Transverse colon (tissue), 4 donors: ENCODE data around the gene MCC. TPM values are rescaled to one million over a fixed set of nuclear protein-coding genes. Genes with fewer than 3 reads are reported as not detected.

Experiments
- DNase-seq: peaks from one replicate; pipeline ENCODE4 v3.0.0-alpha.2; 2019
- H3K27ac ChIP-seq, 4 donors: fragments of 200-600 bp; sonication (generic); 2 replicates each; pipeline ENCODE4 v1.5.1; 2016 to 2018; ENCODE audit warnings: inconsistent platforms in 4 of 4
- H3K27me3 ChIP-seq: fragments of 200-600 bp; sonication (generic); 2 replicates; pipeline ENCODE4 v1.5.1; 2017; ENCODE audit warnings: inconsistent platforms
- H3K36me3 ChIP-seq, 4 donors: fragments of 200-600 bp; sonication (generic); 2 replicates each; pipeline ENCODE4 v1.5.1; 2017 to 2019; ENCODE audit warnings: inconsistent platforms in 4 of 4
- H3K4me1 ChIP-seq, 4 donors: fragments of 200-600 bp; sonication (generic); 2 replicates each; pipeline ENCODE4 v1.5.1; 2017 to 2020; ENCODE audit warnings: inconsistent platforms in 4 of 4
- H3K4me3 ChIP-seq, 4 donors: fragments of 200-600 bp; sonication (generic); 1 replicate in 1 of 4; 2 replicates in 3 of 4; pipeline versions ENCODE4 v1.5.1 to v1.6.1; 2017 to 2019; ENCODE audit warnings: inconsistent platforms in 4 of 4
- H3K9me3 ChIP-seq, 2 donors: fragments of 200-600 bp; sonication (generic); 2 replicates each; pipeline ENCODE4 v1.5.1; 2017 to 2019; ENCODE audit warnings: inconsistent platforms in 2 of 2
- EP300 ChIP-seq: sonication (generic); formaldehyde crosslinking; IDR thresholded peaks from one replicate; pipeline ENCODE4 v1.6.1; 2017; ENCODE audit warnings: antibody characterized with exemption, low read depth
- POLR2A ChIP-seq: fragments of 450-650 bp; IDR thresholded peaks from one replicate; pipeline ENCODE4 v1.6.1; 2016; ENCODE audit warnings: antibody characterized with exemption, mild to moderate bottlenecking, moderate library complexity
- POLR2AphosphoS5 ChIP-seq, 3 donors: sonication (generic); formaldehyde crosslinking; IDR thresholded peaks; one replicate each; pipeline ENCODE4 v1.6.1; 2016; ENCODE audit warnings: antibody characterized with exemption in 3 of 3
- WGBS, 2 donors: methylation state at CpG; one replicate each; pipeline ENCODE4 v1.1.5; 2018; ENCODE audit warnings: low coverage in 1 of 2; 5-methylcytosine and 5-hydroxymethylcytosine counted together
- in situ Hi-C, 4 donors: fragments of 200-750 bp; cut with MboI; loops; one replicate each; pipeline versions ENCODE4 v1.15.0 to v1.15.1; 2017; ENCODE audit warnings: low sequenced_read_pairs in 3 of 4, low pct_ligation_motif_present in 1 of 4, low pct_unique_long_range_greater_than_20kb in 1 of 4
- intact Hi-C: fragments of 100-400 bp; cut with DNase I; formaldehyde crosslinking; loops from one replicate; pipeline ENCODE4 v1.15.1; 2023; ENCODE audit warnings: low total_unique reads
- total RNA-seq, 4 donors: library from RNA; depleted of rRNA; stranded (reverse); fragments of >200 nt; gene quantifications; one replicate each; pipeline ENCODE4 v1.1.0, GENCODE V29; 2016
- TF ChIP-seq, protein P1 (sequence below), 5 experiments: fragments of 200-600 bp in 3 of 5; fragments of 450-650 bp in 2 of 5; sonication (generic) in 3 of 5; IDR thresholded peaks; 1 replicate in 2 of 5; 2 replicates in 3 of 5; pipeline ENCODE4 v1.5.1; 2016 to 2017; ENCODE audit warnings: antibody characterized with exemption in 5 of 5, inconsistent platforms in 3 of 5, mild to moderate bottlenecking in 2 of 5, moderate library complexity in 1 of 5

MCC gene
- total RNA-seq, 4 donors from 2014 or later, result 2.6 to 28.4 (median 16.4) TPM

DNA sequence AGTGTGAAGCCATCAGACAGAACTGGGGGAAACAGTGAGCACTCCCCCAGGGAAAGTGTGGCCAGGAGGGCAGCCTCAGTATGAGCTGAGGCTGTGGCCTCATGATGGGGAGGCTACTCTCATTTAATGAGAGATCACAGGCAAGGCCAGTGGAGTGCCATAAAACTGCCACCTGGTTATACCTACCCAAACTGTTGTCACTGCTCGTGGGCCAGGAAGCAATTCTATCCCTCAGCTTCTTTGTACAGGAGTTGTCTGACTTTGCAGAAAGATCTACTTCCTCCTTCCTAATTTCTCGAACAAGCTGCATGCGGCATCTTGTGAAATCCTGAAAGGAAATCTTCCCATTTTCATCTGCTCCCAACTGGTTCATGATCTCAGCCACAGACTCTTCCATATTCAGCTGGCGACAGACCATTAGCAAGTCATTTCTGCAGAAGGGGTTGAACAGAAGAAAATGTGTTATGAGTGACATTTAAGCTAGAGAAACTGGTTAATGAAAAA, 103.4 kb downstream of the MCC start:
- Histone ChIP-seq H3K4me3 (no peak overlapping the region), H3K36me3 (no peaks in the 10 kb centered on the region), H3K27ac (no peak overlapping the region), H3K27me3 (no peaks in the 10 kb centered on the region), H3K9me3 (no peaks in the 10 kb centered on the region), H3K4me1 (no peaks in the 10 kb centered on the region)
- WGBS, 2 donors, result 52 to 68% methylated on average over 3 to 4 of the region's 4 CpGs
- in situ Hi-C loops (loop anchor here in 1 of 4 donors (25.0 kb wide), 1 partner anchor 227 kb away; no protein-coding TSS in a partner anchor), intact Hi-C loops (no loop called here)
- no peak for DNase-seq
- TF ChIP-seq EP300, result no peak
- TF ChIP-seq, protein P1, sequence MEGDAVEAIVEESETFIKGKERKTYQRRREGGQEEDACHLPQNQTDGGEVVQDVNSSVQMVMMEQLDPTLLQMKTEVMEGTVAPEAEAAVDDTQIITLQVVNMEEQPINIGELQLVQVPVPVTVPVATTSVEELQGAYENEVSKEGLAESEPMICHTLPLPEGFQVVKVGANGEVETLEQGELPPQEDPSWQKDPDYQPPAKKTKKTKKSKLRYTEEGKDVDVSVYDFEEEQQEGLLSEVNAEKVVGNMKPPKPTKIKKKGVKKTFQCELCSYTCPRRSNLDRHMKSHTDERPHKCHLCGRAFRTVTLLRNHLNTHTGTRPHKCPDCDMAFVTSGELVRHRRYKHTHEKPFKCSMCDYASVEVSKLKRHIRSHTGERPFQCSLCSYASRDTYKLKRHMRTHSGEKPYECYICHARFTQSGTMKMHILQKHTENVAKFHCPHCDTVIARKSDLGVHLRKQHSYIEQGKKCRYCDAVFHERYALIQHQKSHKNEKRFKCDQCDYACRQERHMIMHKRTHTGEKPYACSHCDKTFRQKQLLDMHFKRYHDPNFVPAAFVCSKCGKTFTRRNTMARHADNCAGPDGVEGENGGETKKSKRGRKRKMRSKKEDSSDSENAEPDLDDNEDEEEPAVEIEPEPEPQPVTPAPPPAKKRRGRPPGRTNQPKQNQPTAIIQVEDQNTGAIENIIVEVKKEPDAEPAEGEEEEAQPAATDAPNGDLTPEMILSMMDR (IDR thresholded peaks at IDR 0.05), result no peak
- no peak for TF ChIP-seq POLR2A
- no peak for TF ChIP-seq POLR2AphosphoS5 (IDR thresholded peaks at IDR 0.05)

- H3K27ac ChIP-seq, result no peak overlapping the region
- no peaks in the 10 kb centered on the region for H3K27me3 ChIP-seq
- H3K9me3 ChIP-seq, result no peaks in the 10 kb centered on the region
- H3K36me3 ChIP-seq, result no peaks in the 10 kb centered on the region
- H3K4me1 ChIP-seq, result no peaks in the 10 kb centered on the region
- in situ Hi-C loops (loop anchor here in 1 of 4 donors (25.0 kb wide), 1 partner anchor 230 kb away; no protein-coding TSS in a partner anchor), intact Hi-C loops (no loop called here)
- no peak overlapping the region for H3K4me3 ChIP-seq
- DNase-seq, result no peak
- no peak for TF ChIP-seq EP300
- TF ChIP-seq POLR2AphosphoS5 (IDR thresholded peaks at IDR 0.05), result no peak
- WGBS, 2 donors, result 86% methylated on average over 1 of the region's 1 CpG; no CpG with 5 or more reads in 1 of the 2 donors
Observed at GRCh38 chr5:113382731-113383130, 105.5 kb downstream of the MCC start.

- intact Hi-C loops (no loop called here), in situ Hi-C loops (loop anchor here in 1 of 4 donors (25.0 kb wide), 1 partner anchor 231 kb away; no protein-coding TSS in a partner anchor)
- TF ChIP-seq POLR2A, result no peak
- TF ChIP-seq, protein P1 (IDR thresholded peaks at IDR 0.05), result no peak
- no peak for TF ChIP-seq EP300
- no peak for TF ChIP-seq POLR2AphosphoS5 (IDR thresholded peaks at IDR 0.05)
- DNase-seq, result no peak
- H3K9me3 ChIP-seq, result no peaks in the 10 kb centered on the region
- no peak overlapping the region for H3K4me3 ChIP-seq
- no peak overlapping the region for H3K27ac ChIP-seq
- no peaks in the 10 kb centered on the region for H3K36me3 ChIP-seq
- no peaks in the 10 kb centered on the region for H3K27me3 ChIP-seq
- no peaks in the 10 kb centered on the region for H3K4me1 ChIP-seq
Observed at GRCh38 chr5:113381791-113382190, 106.5 kb downstream of the MCC start.

GRCh38 chr5:113380807-113381326, 107.4 kb downstream of the MCC start:
- intact Hi-C loops, result no loop called here
- in situ Hi-C loops, result loop anchor here in 1 of 4 donors (25.0 kb wide), 1 partner anchor 231 kb away; no protein-coding TSS in a partner anchor
- WGBS, 2 donors, result 75 to 76% methylated on average over 3 of the region's 3 CpGs
- Histone ChIP-seq H3K27ac (no peak overlapping the region), H3K4me3 (no peak overlapping the region), H3K4me1 (no peaks in the 10 kb centered on the region), H3K36me3 (no peaks in the 10 kb centered on the region), H3K9me3 (no peaks in the 10 kb centered on the region), H3K27me3 (no peaks in the 10 kb centered on the region)
- no peak for DNase-seq
- TF ChIP-seq, protein P1 (IDR thresholded peaks at IDR 0.05), result no peak
- TF ChIP-seq EP300 (no peak), POLR2AphosphoS5 (IDR thresholded peaks at IDR 0.05) (no peak), POLR2A (no peak)
